SK-N-SH (cell line): ENCODE data around the gene IQCK.

ENCODE experiments used
- EP300 ChIP-seq, 2 experiments: IDR thresholded peaks; 2 replicates each; pipeline versions ENCODE4 v1.4.0 to v1.6.1; 2012; ENCODE audit warnings: borderline replicate concordance in 1 of 2, low read depth in 1 of 2, low read length in 1 of 2
- EZH2phosphoT487 ChIP-seq: fragments of 200-600 bp; sonication (generic); IDR thresholded peaks from 2 replicates; pipeline ENCODE4 v1.6.1; 2017; ENCODE audit warnings: low read depth, mixed run types, mild to moderate bottlenecking, antibody characterized with exemption, moderate library complexity, borderline replicate concordance
- FOXJ3 ChIP-seq: sonication (generic); formaldehyde crosslinking; IDR thresholded peaks from 2 replicates; pipeline ENCODE4 v1.5.1; 2020; ENCODE audit warnings: mild to moderate bottlenecking, missing genetic modification reagents
- RFX5 ChIP-seq: IDR thresholded peaks from 2 replicates; pipeline ENCODE4 v1.6.1; 2012; ENCODE audit warnings: mild to moderate bottlenecking, improper control_type of control experiment, low read length
- TF ChIP-seq, protein P1 (sequence below): IDR thresholded peaks from 2 replicates; pipeline ENCODE4 v1.6.1; 2012; ENCODE audit warnings: mild to moderate bottlenecking, low read depth, low read length, moderate library complexity
- TF ChIP-seq, protein P2 (sequence below): fragments of 200-600 bp; sonication (generic); IDR thresholded peaks from 2 replicates; pipeline ENCODE4 v1.6.1; 2017; ENCODE audit warnings: antibody characterized with exemption, mild to moderate bottlenecking, moderate library complexity
- TF ChIP-seq, protein P3 (sequence below): IDR thresholded peaks from 2 replicates; pipeline ENCODE4 v1.4.0; 2012; ENCODE audit warnings: low read depth

GRCh38 chr16:19706846-19707245, 11.2 kb upstream of the IQCK start:
- no peak for TF ChIP-seq EP300 (IDR thresholded peaks at IDR 0.05; ENCODE audit: borderline replicate concordance in 1 of 2, low read depth in 1 of 2, low read length in 1 of 2)
- TF ChIP-seq RFX5 = no peak
- TF ChIP-seq, protein P1, sequence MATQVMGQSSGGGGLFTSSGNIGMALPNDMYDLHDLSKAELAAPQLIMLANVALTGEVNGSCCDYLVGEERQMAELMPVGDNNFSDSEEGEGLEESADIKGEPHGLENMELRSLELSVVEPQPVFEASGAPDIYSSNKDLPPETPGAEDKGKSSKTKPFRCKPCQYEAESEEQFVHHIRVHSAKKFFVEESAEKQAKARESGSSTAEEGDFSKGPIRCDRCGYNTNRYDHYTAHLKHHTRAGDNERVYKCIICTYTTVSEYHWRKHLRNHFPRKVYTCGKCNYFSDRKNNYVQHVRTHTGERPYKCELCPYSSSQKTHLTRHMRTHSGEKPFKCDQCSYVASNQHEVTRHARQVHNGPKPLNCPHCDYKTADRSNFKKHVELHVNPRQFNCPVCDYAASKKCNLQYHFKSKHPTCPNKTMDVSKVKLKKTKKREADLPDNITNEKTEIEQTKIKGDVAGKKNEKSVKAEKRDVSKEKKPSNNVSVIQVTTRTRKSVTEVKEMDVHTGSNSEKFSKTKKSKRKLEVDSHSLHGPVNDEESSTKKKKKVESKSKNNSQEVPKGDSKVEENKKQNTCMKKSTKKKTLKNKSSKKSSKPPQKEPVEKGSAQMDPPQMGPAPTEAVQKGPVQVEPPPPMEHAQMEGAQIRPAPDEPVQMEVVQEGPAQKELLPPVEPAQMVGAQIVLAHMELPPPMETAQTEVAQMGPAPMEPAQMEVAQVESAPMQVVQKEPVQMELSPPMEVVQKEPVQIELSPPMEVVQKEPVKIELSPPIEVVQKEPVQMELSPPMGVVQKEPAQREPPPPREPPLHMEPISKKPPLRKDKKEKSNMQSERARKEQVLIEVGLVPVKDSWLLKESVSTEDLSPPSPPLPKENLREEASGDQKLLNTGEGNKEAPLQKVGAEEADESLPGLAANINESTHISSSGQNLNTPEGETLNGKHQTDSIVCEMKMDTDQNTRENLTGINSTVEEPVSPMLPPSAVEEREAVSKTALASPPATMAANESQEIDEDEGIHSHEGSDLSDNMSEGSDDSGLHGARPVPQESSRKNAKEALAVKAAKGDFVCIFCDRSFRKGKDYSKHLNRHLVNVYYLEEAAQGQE = no peak
- TF ChIP-seq, protein P2, sequence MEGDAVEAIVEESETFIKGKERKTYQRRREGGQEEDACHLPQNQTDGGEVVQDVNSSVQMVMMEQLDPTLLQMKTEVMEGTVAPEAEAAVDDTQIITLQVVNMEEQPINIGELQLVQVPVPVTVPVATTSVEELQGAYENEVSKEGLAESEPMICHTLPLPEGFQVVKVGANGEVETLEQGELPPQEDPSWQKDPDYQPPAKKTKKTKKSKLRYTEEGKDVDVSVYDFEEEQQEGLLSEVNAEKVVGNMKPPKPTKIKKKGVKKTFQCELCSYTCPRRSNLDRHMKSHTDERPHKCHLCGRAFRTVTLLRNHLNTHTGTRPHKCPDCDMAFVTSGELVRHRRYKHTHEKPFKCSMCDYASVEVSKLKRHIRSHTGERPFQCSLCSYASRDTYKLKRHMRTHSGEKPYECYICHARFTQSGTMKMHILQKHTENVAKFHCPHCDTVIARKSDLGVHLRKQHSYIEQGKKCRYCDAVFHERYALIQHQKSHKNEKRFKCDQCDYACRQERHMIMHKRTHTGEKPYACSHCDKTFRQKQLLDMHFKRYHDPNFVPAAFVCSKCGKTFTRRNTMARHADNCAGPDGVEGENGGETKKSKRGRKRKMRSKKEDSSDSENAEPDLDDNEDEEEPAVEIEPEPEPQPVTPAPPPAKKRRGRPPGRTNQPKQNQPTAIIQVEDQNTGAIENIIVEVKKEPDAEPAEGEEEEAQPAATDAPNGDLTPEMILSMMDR = no peak
- TF ChIP-seq FOXJ3 (CRISPR knock-in tag) = no peak
- no peak for TF ChIP-seq EZH2phosphoT487
- TF ChIP-seq, protein P3, sequence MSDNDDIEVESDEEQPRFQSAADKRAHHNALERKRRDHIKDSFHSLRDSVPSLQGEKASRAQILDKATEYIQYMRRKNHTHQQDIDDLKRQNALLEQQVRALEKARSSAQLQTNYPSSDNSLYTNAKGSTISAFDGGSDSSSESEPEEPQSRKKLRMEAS = no peak
